Mesenchymal stem cell (in vitro differentiated cells and primary cell): ENCODE data around the gene CCDC50.
A peak's percentile ranks its signal among the peaks of the same experiment; 100 is the strongest.

Experiments
- DNase-seq: peaks from one replicate; pipeline ENCODE4 v3.0.0-alpha.2; 2013
- H2AFZ ChIP-seq: one replicate; pipeline ENCODE4 v1.6.1; 2013; ENCODE audit warnings: low read depth, mild to moderate bottlenecking, control low read depth, inconsistent platforms, low read length, moderate library complexity
- H2AK5ac ChIP-seq: 2 replicates; pipeline ENCODE4 v1.6.1; 2013; ENCODE audit warnings: low read length, moderate library complexity, mild to moderate bottlenecking, inconsistent platforms; ENCODE audit not compliant: severe bottlenecking
- H2BK120ac ChIP-seq: one replicate; pipeline ENCODE4 v1.6.1; 2013; ENCODE audit warnings: low read depth, mild to moderate bottlenecking, inconsistent platforms, low read length, moderate library complexity
- H2BK12ac ChIP-seq, 2 experiments: one replicate each; pipeline ENCODE4 v1.6.1; 2013; ENCODE audit warnings: inconsistent platforms in 2 of 2, low read length in 2 of 2, mild to moderate bottlenecking in 2 of 2, moderate library complexity in 2 of 2, control low read depth in 1 of 2
- H2BK15ac ChIP-seq: one replicate; pipeline ENCODE4 v1.6.1; 2013; ENCODE audit warnings: mild to moderate bottlenecking, low read depth, inconsistent platforms; ENCODE audit not compliant: poor library complexity, severe bottlenecking
- H2BK5ac ChIP-seq: 2 replicates; pipeline ENCODE4 v1.6.1; 2013; ENCODE audit warnings: low read depth, mild to moderate bottlenecking, low read length, control low read depth, inconsistent platforms; ENCODE audit not compliant: poor library complexity, severe bottlenecking
- H3K14ac ChIP-seq, 2 experiments: one replicate each; pipeline ENCODE4 v1.6.1; 2013; ENCODE audit warnings: inconsistent platforms in 2 of 2, low read length in 2 of 2, control low read depth in 1 of 2, mild to moderate bottlenecking in 1 of 2, moderate library complexity in 1 of 2
- H3K18ac ChIP-seq, 2 experiments: one replicate each; pipeline ENCODE4 v1.6.1; 2013; ENCODE audit warnings: inconsistent platforms in 2 of 2, low read length in 2 of 2, control low read depth in 1 of 2, low read depth in 1 of 2, mild to moderate bottlenecking in 1 of 2
- H3K23ac ChIP-seq, 2 experiments: one replicate each; pipeline ENCODE4 v1.6.1; 2013; ENCODE audit warnings: inconsistent platforms in 2 of 2, low read length in 2 of 2, mild to moderate bottlenecking in 2 of 2, moderate library complexity in 2 of 2, control low read depth in 1 of 2
- H3K27ac ChIP-seq: 2 replicates; pipeline ENCODE4 v1.5.1; 2013; ENCODE audit warnings: mild to moderate bottlenecking, moderate library complexity, low read length, control low read depth, inconsistent platforms; ENCODE audit not compliant: poor library complexity, severe bottlenecking
- H3K27me3 ChIP-seq, 2 experiments: 2 replicates each; pipeline versions ENCODE4 v1.6.1 to v1.7.0; 2013; ENCODE audit warnings: low read length in 2 of 2, mild to moderate bottlenecking in 2 of 2, moderate library complexity in 2 of 2, control low read depth in 1 of 2, inconsistent platforms in 1 of 2; ENCODE audit not compliant: control insufficient read depth in 1 of 2, insufficient read depth in 1 of 2
- H3K36me3 ChIP-seq, 2 experiments: 2 replicates each; pipeline versions ENCODE4 v1.6.1 to v1.7.0; 2013; ENCODE audit warnings: low read length in 2 of 2, control low read depth in 1 of 2, inconsistent platforms in 1 of 2, low read depth in 1 of 2, mild to moderate bottlenecking in 1 of 2; ENCODE audit not compliant: insufficient read depth in 2 of 2, control insufficient read depth in 1 of 2
- H3K4ac ChIP-seq, 2 experiments: one replicate each; pipeline ENCODE4 v1.6.1; 2013; ENCODE audit warnings: inconsistent platforms in 2 of 2, low read length in 2 of 2, mild to moderate bottlenecking in 2 of 2, moderate library complexity in 2 of 2, control low read depth in 1 of 2, low read depth in 1 of 2
- H3K4me1 ChIP-seq: 2 replicates; pipeline ENCODE4 v1.6.1; 2013; ENCODE audit warnings: low read depth, low read length, control low read depth; ENCODE audit not compliant: control insufficient read depth, insufficient read depth
- H3K4me2 ChIP-seq: 2 replicates; pipeline ENCODE4 v1.6.1; 2013; ENCODE audit warnings: low read length, mild to moderate bottlenecking, inconsistent platforms; ENCODE audit not compliant: poor library complexity, severe bottlenecking
- H3K4me3 ChIP-seq, 2 experiments: 2 replicates each; pipeline versions ENCODE4 v1.5.1 to v1.7.0; 2013; ENCODE audit warnings: low read length in 2 of 2, mild to moderate bottlenecking in 2 of 2, control low read depth in 1 of 2, low read depth in 1 of 2; ENCODE audit not compliant: insufficient read depth in 1 of 2
- H3K79me1 ChIP-seq: replicated peaks from 2 replicates; pipeline ENCODE4 v1.6.1; 2013; ENCODE audit warnings: mild to moderate bottlenecking, control low read depth, low read length, inconsistent platforms; ENCODE audit not compliant: poor library complexity, severe bottlenecking
- H3K9ac ChIP-seq: 2 replicates; pipeline ENCODE4 v1.7.0; 2013; ENCODE audit warnings: mild to moderate bottlenecking, low read length, moderate library complexity
- H3K9me3 ChIP-seq: 2 replicates; pipeline ENCODE4 v1.7.0; 2013; ENCODE audit warnings: mild to moderate bottlenecking, low read length; ENCODE audit not compliant: control insufficient read depth
- H4K8ac ChIP-seq: one replicate; pipeline ENCODE4 v1.6.1; 2013; ENCODE audit warnings: inconsistent platforms, mild to moderate bottlenecking, low read length, moderate library complexity
- H4K91ac ChIP-seq: one replicate; pipeline ENCODE4 v1.6.1; 2013; ENCODE audit warnings: mild to moderate bottlenecking, low read length, inconsistent platforms
- WGBS: methylation state at CpG from one replicate; pipeline ENCODE4 v1.1.7; 2013; ENCODE audit warnings: mixed read lengths; 5-methylcytosine and 5-hydroxymethylcytosine counted together

The CCDC50 gene

DNA sequence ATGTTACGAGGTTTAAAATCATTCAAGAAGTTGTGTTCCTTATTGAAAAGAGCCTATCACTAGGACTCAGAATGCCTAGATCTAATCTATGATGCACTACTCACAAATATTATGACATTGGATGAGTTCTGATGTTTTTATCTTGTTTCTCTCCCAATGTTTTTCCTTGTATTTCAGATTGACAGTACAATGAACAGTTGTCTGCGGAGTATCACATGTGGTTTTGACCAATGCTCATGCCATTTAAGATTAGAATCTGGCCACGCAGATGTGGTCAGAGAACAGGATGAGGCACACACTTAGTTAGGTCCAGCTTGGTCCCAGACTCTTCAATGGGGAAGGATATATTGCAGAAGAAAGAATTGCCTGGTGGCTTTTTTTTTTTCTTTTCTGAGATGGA is 25.6 kb upstream of the CCDC50 start:
- Histone ChIP-seq H3K9me3 (no peaks in the 10 kb centered on the region), H3K4ac (no peak overlapping the region), H3K18ac (no peak overlapping the region), H2AFZ (no peak overlapping the region), H3K23ac (no peak overlapping the region), H3K79me1 (no peaks in the 10 kb centered on the region), H3K9ac (no peak overlapping the region), H2BK120ac (no peak overlapping the region), H2BK5ac (no peak overlapping the region), H2BK15ac (no peak overlapping the region), H3K14ac (no peak overlapping the region), H3K36me3 (no peaks in the 10 kb centered on the region), H3K27me3 (no peaks in the 10 kb centered on the region), H2AK5ac (no peak overlapping the region), H4K91ac (no peak overlapping the region), H3K4me2 (no peak overlapping the region), H3K27ac (no peak overlapping the region), H3K4me1 (no peaks in the 10 kb centered on the region), H2BK12ac (no peak overlapping the region), H4K8ac (no peak overlapping the region), H3K4me3 (no peak overlapping the region)
- WGBS = 74% methylated on average over 2 of the region's 3 CpGs
- DNase-seq = peak; percentile 66

DNA sequence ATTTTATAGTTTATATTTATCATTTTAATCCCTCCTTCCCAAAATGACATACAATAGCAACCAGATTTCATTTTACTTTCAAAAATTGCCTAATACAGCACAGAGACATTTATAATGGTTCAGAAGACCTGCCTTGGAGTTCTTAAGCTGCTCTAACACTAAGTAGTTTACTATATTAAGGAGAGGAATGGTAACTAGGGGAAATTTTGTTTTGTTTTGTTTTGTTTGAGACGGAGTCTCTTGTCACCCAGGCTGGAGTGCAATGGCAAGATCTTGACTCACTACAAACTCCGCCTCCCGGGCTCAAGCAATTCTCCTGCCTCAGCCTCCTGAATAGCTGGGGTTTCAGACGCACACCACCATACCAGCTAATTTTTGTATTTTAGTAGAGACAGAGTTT is 22.8 kb upstream of the CCDC50 start:
- 100% methylated on average over 2 of the region's 4 CpGs for WGBS
- H2BK120ac ChIP-seq = no peak overlapping the region
- no peak overlapping the region for H3K23ac ChIP-seq
- no peak overlapping the region for H3K18ac ChIP-seq
- H2BK12ac ChIP-seq = no peak overlapping the region
- no peak overlapping the region for H2AFZ ChIP-seq
- no peak overlapping the region for H3K4me3 ChIP-seq
- H3K4me2 ChIP-seq = no peak overlapping the region
- no peaks in the 10 kb centered on the region for H3K36me3 ChIP-seq
- H2BK15ac ChIP-seq = no peak overlapping the region
- H3K9ac ChIP-seq = no peak overlapping the region
- H3K79me1 ChIP-seq = no peaks in the 10 kb centered on the region
- H3K27ac ChIP-seq = no peak overlapping the region
- H4K91ac ChIP-seq = no peak overlapping the region
- no peak overlapping the region for H3K4ac ChIP-seq
- no peak overlapping the region for H2AK5ac ChIP-seq
- H3K27me3 ChIP-seq = no peaks in the 10 kb centered on the region
- H3K14ac ChIP-seq = no peak overlapping the region
- H3K4me1 ChIP-seq = no peaks in the 10 kb centered on the region
- H2BK5ac ChIP-seq = no peak overlapping the region
- peak; percentile 53 for DNase-seq
- H3K9me3 ChIP-seq = no peaks in the 10 kb centered on the region
- H4K8ac ChIP-seq = no peak overlapping the region

DNA sequence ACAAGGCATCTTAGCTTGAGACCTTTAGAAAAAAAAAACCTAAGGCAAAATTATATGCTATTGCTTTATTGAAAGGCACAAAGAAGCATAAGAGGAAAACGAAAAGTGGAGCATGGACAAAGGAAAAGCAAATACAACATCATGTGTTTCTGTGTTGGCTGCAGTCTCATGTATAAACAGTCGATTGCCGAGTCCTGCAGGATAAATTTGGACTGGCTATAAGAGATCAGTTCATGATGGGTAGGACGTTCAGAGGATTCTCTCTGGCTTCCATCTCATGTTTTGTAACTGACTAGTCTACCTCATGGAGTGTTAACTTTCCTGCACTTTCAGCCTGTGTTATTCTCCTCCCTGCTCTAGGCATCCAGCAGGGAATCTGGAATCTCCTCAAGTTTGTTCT is 21.9 kb upstream of the CCDC50 start:
- Histone ChIP-seq H2AFZ (no peak overlapping the region), H3K9ac (no peak overlapping the region), H3K4me3 (no peak overlapping the region), H2BK12ac (no peak overlapping the region), H3K36me3 (no peaks in the 10 kb centered on the region), H3K4me2 (no peak overlapping the region), H3K9me3 (no peaks in the 10 kb centered on the region), H2BK5ac (no peak overlapping the region), H3K27me3 (no peaks in the 10 kb centered on the region), H4K91ac (no peak overlapping the region), H3K14ac (no peak overlapping the region), H3K27ac (no peak overlapping the region), H2BK120ac (no peak overlapping the region), H3K79me1 (no peaks in the 10 kb centered on the region), H3K23ac (no peak overlapping the region), H3K4me1 (no peaks in the 10 kb centered on the region), H4K8ac (no peak overlapping the region), H3K18ac (no peak overlapping the region), H2AK5ac (no peak overlapping the region), H2BK15ac (no peak overlapping the region), H3K4ac (no peak overlapping the region)
- DNase-seq = no peak
- 90% methylated on average over 4 of the region's 4 CpGs for WGBS

DNA sequence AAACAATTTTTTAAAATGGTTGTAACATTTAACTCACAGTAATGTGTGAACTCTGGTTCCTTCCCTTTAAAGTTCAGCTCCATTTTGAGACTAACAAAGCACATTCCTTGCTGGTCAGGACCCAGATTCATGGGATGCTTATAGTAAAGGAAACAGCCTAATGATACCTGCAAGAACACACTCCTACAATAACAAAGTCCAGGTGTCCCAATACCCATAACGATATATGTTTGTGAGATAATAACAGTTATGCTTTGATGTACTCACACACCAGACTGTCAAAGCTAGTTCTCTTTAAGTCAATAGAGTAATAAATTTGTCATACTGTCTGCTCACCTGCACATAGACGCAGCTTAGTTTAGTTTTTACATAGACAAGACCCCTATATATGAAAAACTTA is 15.9 kb upstream of the CCDC50 start:
- 95% methylated on average over 1 of the region's 2 CpGs for WGBS

More for the DNA sequence above, 15.9 kb upstream of the CCDC50 start:
- no peaks in the 10 kb centered on the region for H3K9me3 ChIP-seq
- H2AK5ac ChIP-seq = no peak overlapping the region
- H3K4me2 ChIP-seq = no peak overlapping the region
- no peak overlapping the region for H2BK120ac ChIP-seq
- no peak overlapping the region for H3K4me3 ChIP-seq
- no peak overlapping the region for H3K4ac ChIP-seq
- H3K79me1 ChIP-seq = no peaks in the 10 kb centered on the region
- no peak for DNase-seq
- H4K8ac ChIP-seq = no peak overlapping the region
- H3K27me3 ChIP-seq = no peaks in the 10 kb centered on the region
- H2BK5ac ChIP-seq = no peak overlapping the region
- no peak overlapping the region for H3K14ac ChIP-seq
- no peaks in the 10 kb centered on the region for H3K36me3 ChIP-seq
- no peak overlapping the region for H3K27ac ChIP-seq
- no peak overlapping the region for H2BK15ac ChIP-seq
- no peak overlapping the region for H3K9ac ChIP-seq
- no peak overlapping the region for H4K91ac ChIP-seq
- H3K23ac ChIP-seq = no peak overlapping the region
- no peak overlapping the region for H2BK12ac ChIP-seq
- no peaks in the 10 kb centered on the region for H3K4me1 ChIP-seq
- H3K18ac ChIP-seq = no peak overlapping the region
- no peak overlapping the region for H2AFZ ChIP-seq
